OCI-LY1 (cell line): ENCODE measurements around the gene NKAIN2.

Source experiments
- H2AFZ ChIP-seq: fragments of 200-600 bp; sonication (generic), shearing (Covaris generic); 2 replicates; pipeline ENCODE4 v1.6.0; 2014; ENCODE audit warnings: antibody characterized with exemption, mild to moderate bottlenecking, low read length
- H3F3A ChIP-seq: fragments of 200-600 bp; sonication (generic), shearing (Covaris generic); 2 replicates; pipeline ENCODE4 v1.6.0; 2014; ENCODE audit warnings: mild to moderate bottlenecking, antibody characterized with exemption, low read length, moderate library complexity; ENCODE audit not compliant: insufficient read depth
- H3K27ac ChIP-seq: fragments of 200-600 bp; sonication (generic); 2 replicates; pipeline ENCODE4 v1.5.1; 2014; ENCODE audit warnings: low read length, mixed run types, mild to moderate bottlenecking, low read depth; ENCODE audit not compliant: poor library complexity, severe bottlenecking
- H3K27me3 ChIP-seq: fragments of 200-600 bp; sonication (generic); 2 replicates; pipeline ENCODE4 v1.6.0; 2014; ENCODE audit warnings: antibody characterized with exemption, mild to moderate bottlenecking, low read length, moderate library complexity; ENCODE audit not compliant: insufficient read depth
- H3K36me3 ChIP-seq: fragments of 200-600 bp; sonication (generic); 2 replicates; pipeline ENCODE4 v1.6.1; 2014; ENCODE audit warnings: mild to moderate bottlenecking, antibody characterized with exemption, low read length, moderate library complexity, mixed read lengths; ENCODE audit not compliant: insufficient read depth
- H3K4me1 ChIP-seq: fragments of 200-600 bp; sonication (generic); 2 replicates; pipeline ENCODE4 v1.5.1; 2014; ENCODE audit warnings: mild to moderate bottlenecking, low read length, moderate library complexity; ENCODE audit not compliant: insufficient read depth, severe bottlenecking
- H3K4me2 ChIP-seq: fragments of 200-600 bp; sonication (generic), shearing (Covaris generic); 2 replicates; pipeline ENCODE4 v1.6.1; 2014; ENCODE audit warnings: low read length
- H3K4me3 ChIP-seq: fragments of 200-600 bp; sonication (generic); 2 replicates; pipeline ENCODE4 v1.5.1; 2014; ENCODE audit warnings: low read length, low read depth, mild to moderate bottlenecking, mixed read lengths; ENCODE audit not compliant: poor library complexity, severe bottlenecking
- H3K79me2 ChIP-seq: fragments of 200-600 bp; shearing (Covaris generic); 2 replicates; pipeline ENCODE4 v1.6.1; 2016; ENCODE audit warnings: mixed run types, low read length, mixed read lengths; ENCODE audit not compliant: insufficient read depth
- H3K9ac ChIP-seq: fragments of 200-600 bp; sonication (generic), shearing (Covaris generic); 2 replicates; pipeline ENCODE4 v1.6.1; 2014; ENCODE audit warnings: mild to moderate bottlenecking, low read length, mixed read lengths
- H3K9me2 ChIP-seq: fragments of 200-600 bp; sonication (generic), shearing (Covaris generic); 2 replicates; pipeline ENCODE4 v1.6.1; 2014; ENCODE audit warnings: low read depth, mild to moderate bottlenecking, low read length, mixed read lengths
- H3K9me3 ChIP-seq: fragments of 200-600 bp; shearing (Covaris generic); 2 replicates; pipeline ENCODE4 v1.6.1; 2014; ENCODE audit warnings: low read length, mixed read lengths
- H4K20me1 ChIP-seq: fragments of 200-600 bp; sonication (generic), shearing (Covaris generic); 2 replicates; pipeline ENCODE4 v1.6.0; 2016; ENCODE audit warnings: mild to moderate bottlenecking, low read length; ENCODE audit not compliant: insufficient read depth
- CTCF ChIP-seq: fragments of 200-600 bp; sonication (generic), shearing (Covaris generic); IDR thresholded peaks from 2 replicates; pipeline ENCODE4 v1.5.1; 2017; ENCODE audit warnings: mild to moderate bottlenecking, antibody characterized with exemption, low read length, moderate library complexity, mixed read lengths
- EZH2 ChIP-seq: fragments of 200-600 bp; sonication (generic), shearing (Covaris generic); IDR thresholded peaks from 2 replicates; pipeline ENCODE4 v1.8.0; 2017; ENCODE audit warnings: borderline replicate concordance, mixed run types, mild to moderate bottlenecking, antibody characterized with exemption, low read length, moderate library complexity, mixed read lengths

The NKAIN2 gene

GRCh38 chr6:124132256-124132655 lies 328.6 kb downstream of the NKAIN2 start:
- TF ChIP-seq EZH2 (no peak), CTCF (no peak)
- 0 out of 2 replicates have a peak, but pooled peaks cover 3% of the 10 kb centered on the region for H3K27me3 ChIP-seq

GRCh38 chr6:124142852-124143251 lies 339.2 kb downstream of the NKAIN2 start:
- no peaks in the 10 kb centered on the region for H3K9me2 ChIP-seq
- no peak overlapping the region for H3K4me2 ChIP-seq
- no peak overlapping the region for H3K9ac ChIP-seq
- H4K20me1 ChIP-seq, result no peaks in the 10 kb centered on the region
- no peaks in the 10 kb centered on the region for H3K27me3 ChIP-seq
- H3K27ac ChIP-seq, result no peak overlapping the region
- no peak for TF ChIP-seq CTCF
- no peak for TF ChIP-seq EZH2
- no peaks in the 10 kb centered on the region for H3F3A ChIP-seq
- no peak overlapping the region for H2AFZ ChIP-seq
- H3K36me3 ChIP-seq, result no peaks in the 10 kb centered on the region
- H3K79me2 ChIP-seq, result no peaks in the 10 kb centered on the region
- H3K4me3 ChIP-seq, result no peak overlapping the region
- H3K4me1 ChIP-seq, result no peaks in the 10 kb centered on the region
- H3K9me3 ChIP-seq, result no peaks in the 10 kb centered on the region

More at GRCh38 chr6:124132256-124132655, 328.6 kb downstream of the NKAIN2 start:
- Histone ChIP-seq H3K4me1 (no peaks in the 10 kb centered on the region), H3K9me2 (no peaks in the 10 kb centered on the region), H3K27ac (no peak overlapping the region), H2AFZ (no peak overlapping the region), H3K4me3 (no peak overlapping the region), H3K9ac (no peak overlapping the region), H3K79me2 (no peaks in the 10 kb centered on the region), H3F3A (no peaks in the 10 kb centered on the region), H4K20me1 (no peaks in the 10 kb centered on the region), H3K9me3 (no peaks in the 10 kb centered on the region), H3K4me2 (no peak overlapping the region), H3K36me3 (no peaks in the 10 kb centered on the region)

GRCh38 chr6:124143435-124143834 lies 339.8 kb downstream of the NKAIN2 start:
- Histone ChIP-seq H3K4me2 (no peak overlapping the region), H3K9me2 (no peaks in the 10 kb centered on the region), H3K27me3 (no peaks in the 10 kb centered on the region), H3K4me3 (no peak overlapping the region), H3K79me2 (no peaks in the 10 kb centered on the region), H4K20me1 (no peaks in the 10 kb centered on the region), H3F3A (no peaks in the 10 kb centered on the region), H3K27ac (no peak overlapping the region), H3K4me1 (no peaks in the 10 kb centered on the region), H2AFZ (no peak overlapping the region), H3K36me3 (no peaks in the 10 kb centered on the region), H3K9ac (no peak overlapping the region), H3K9me3 (no peaks in the 10 kb centered on the region)
- no peak for TF ChIP-seq CTCF
